Karpas-422 (cell line): ENCODE results near the gene SEC14L3. TPM values are rescaled to one million over a fixed set of nuclear protein-coding genes. Genes with fewer than 3 reads are reported as not detected.

Experiments
- DNase-seq: peaks from one replicate; pipeline ENCODE4 v3.0.0-alpha.2; 2015
- H2AFZ ChIP-seq: fragments of 200-600 bp; sonication (generic); 2 replicates; pipeline ENCODE4 v1.6.1; 2014; ENCODE audit warnings: antibody characterized with exemption, low read length, mixed read lengths
- H3K27ac ChIP-seq: fragments of 200-600 bp; sonication (generic); 2 replicates; pipeline ENCODE4 v1.5.1; 2014; ENCODE audit warnings: mild to moderate bottlenecking, low read length, moderate library complexity
- H3K27me3 ChIP-seq: fragments of 200-600 bp; sonication (generic); 2 replicates; pipeline ENCODE4 v1.6.1; 2014; ENCODE audit warnings: low read length, mixed read lengths
- H3K36me3 ChIP-seq: fragments of 200-600 bp; sonication (generic); 2 replicates; pipeline ENCODE4 v1.6.1; 2014; ENCODE audit warnings: low read length, mixed read lengths; ENCODE audit not compliant: insufficient read depth
- H3K4me1 ChIP-seq: fragments of 200-600 bp; sonication (generic); 2 replicates; pipeline ENCODE4 v1.6.1; 2014; ENCODE audit warnings: mild to moderate bottlenecking, low read length, mixed read lengths
- H3K4me2 ChIP-seq: fragments of 200-600 bp; sonication (generic); 2 replicates; pipeline ENCODE4 v1.6.1; 2014; ENCODE audit warnings: low read length, low read depth, mild to moderate bottlenecking; ENCODE audit not compliant: poor library complexity, severe bottlenecking
- H3K4me3 ChIP-seq: fragments of 200-600 bp; sonication (generic); 2 replicates; pipeline ENCODE4 v1.5.1; 2014; ENCODE audit warnings: mild to moderate bottlenecking, antibody characterized with exemption, low read length, mixed read lengths
- H3K79me2 ChIP-seq: fragments of 200-600 bp; sonication (generic); 2 replicates; pipeline ENCODE4 v1.6.1; 2014; ENCODE audit warnings: mild to moderate bottlenecking, low read length, mixed read lengths
- H3K9ac ChIP-seq: fragments of 200-600 bp; sonication (generic); 2 replicates; pipeline ENCODE4 v1.6.0; 2014; ENCODE audit warnings: low read length
- H3K9me2 ChIP-seq: fragments of 200-600 bp; sonication (generic), shearing (Covaris generic); replicated peaks from 2 replicates; pipeline ENCODE4 v1.6.0; 2014; ENCODE audit warnings: mild to moderate bottlenecking, low read length, moderate library complexity; ENCODE audit not compliant: insufficient read depth
- H3K9me3 ChIP-seq: fragments of 300-700, 200-600 bp; sonication (generic); 2 replicates; pipeline ENCODE4 v1.6.1; 2014; ENCODE audit warnings: low read length, mixed read lengths
- H4K20me1 ChIP-seq: fragments of 200-600 bp; sonication (generic); 2 replicates; pipeline ENCODE4 v1.6.1; 2014; ENCODE audit warnings: mild to moderate bottlenecking, antibody characterized with exemption, low read length, low read depth; ENCODE audit not compliant: insufficient read depth
- total RNA-seq: library from RNA; depleted of rRNA; stranded (reverse); fragments of >200 nt; shearing (Covaris generic); gene quantifications from 2 replicates; pipeline ENCODE4 v1.2.3, GENCODE V29; 2014; ENCODE audit warnings: low replicate concordance

The SEC14L3 gene
- total RNA-seq, 1 experiment from 2014 or later, result not detected

GRCh38 chr22:30435674-30436126 lies 36.1 kb downstream of the SEC14L3 start:
- Histone ChIP-seq H3K9ac (peak overlapping the region; percentile 72), H3K4me2 (peak overlapping the region; percentile 84), H3K4me1 (peaks cover 21% of the 10 kb centered on the region)

DNA sequence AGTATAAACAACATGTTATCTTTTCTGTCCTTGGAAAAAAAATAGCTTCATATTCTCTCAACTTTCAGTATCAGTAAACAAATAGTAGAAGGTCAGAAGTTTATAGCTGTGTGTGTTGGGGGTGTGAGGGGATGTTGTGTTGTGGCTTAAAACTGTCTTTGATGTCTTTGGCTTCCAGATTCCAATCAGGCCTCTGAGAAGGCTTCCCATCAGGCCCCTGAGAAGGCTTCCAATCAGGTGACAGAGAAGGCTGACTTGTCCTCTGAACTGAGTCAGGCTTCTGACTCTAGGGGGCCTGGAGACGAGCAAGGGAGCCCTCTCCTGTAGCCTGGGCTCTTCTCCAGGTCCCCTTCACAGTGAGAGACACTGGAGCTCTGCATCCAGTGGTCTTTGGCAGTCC lies 37.0 kb downstream of the SEC14L3 start:
- H3K9me2 ChIP-seq, result 0 out of 2 replicates have a peak, but pooled peaks cover 3% of the 10 kb centered on the region
- no peak for DNase-seq
- no peak overlapping the region for H2AFZ ChIP-seq
- H3K27me3 ChIP-seq, result no peaks in the 10 kb centered on the region
- peak overlapping the region; percentile 71 for H3K9ac ChIP-seq
- H4K20me1 ChIP-seq, result no peaks in the 10 kb centered on the region
- no peaks in the 10 kb centered on the region for H3K9me3 ChIP-seq
- H3K4me2 ChIP-seq, result peak overlapping the region; percentile 84
- H3K79me2 ChIP-seq, result no peaks in the 10 kb centered on the region
- peaks cover 10% of the 10 kb centered on the region; the same call in 1 of the 2 replicates for H3K36me3 ChIP-seq
- H3K27ac ChIP-seq, result peak overlapping the region; percentile 78
- H3K4me1 ChIP-seq, result peaks cover 21% of the 10 kb centered on the region
- H3K4me3 ChIP-seq, result peak overlapping the region; percentile 77

More at GRCh38 chr22:30435674-30436126, 36.1 kb downstream of the SEC14L3 start:
- Histone ChIP-seq H2AFZ (peak overlapping the region; percentile 55; the same call in 1 of the 2 replicates), H3K27me3 (no peaks in the 10 kb centered on the region), H3K27ac (peak overlapping the region; percentile 78), H3K9me3 (no peaks in the 10 kb centered on the region), H3K4me3 (peak overlapping the region; percentile 77), H3K9me2 (0 out of 2 replicates have a peak, but pooled peaks cover 3% of the 10 kb centered on the region), H4K20me1 (no peaks in the 10 kb centered on the region), H3K79me2 (no peaks in the 10 kb centered on the region), H3K36me3 (peaks cover 10% of the 10 kb centered on the region; the same call in 1 of the 2 replicates)
- peak; percentile 96 for DNase-seq

DNA sequence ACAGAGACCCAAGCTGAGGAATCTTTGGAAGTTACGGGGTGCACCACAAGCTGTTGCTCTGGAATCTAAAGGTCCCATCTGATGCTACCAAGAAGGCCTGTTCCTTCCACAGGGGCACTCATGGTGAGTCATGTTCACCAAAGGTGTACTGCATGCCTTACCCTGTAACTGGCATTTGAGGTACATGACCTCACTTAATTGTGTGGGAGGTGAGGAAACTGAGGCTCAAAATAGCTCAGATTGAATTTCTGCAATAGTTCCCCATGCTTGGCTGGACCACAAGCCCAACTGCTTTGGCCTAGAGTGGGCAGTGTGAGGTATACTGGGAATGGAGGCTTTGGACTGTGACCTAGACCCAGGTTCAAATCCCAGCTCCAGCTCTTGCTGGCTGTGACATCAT lies 38.0 kb downstream of the SEC14L3 start:
- Histone ChIP-seq H4K20me1 (no peaks in the 10 kb centered on the region), H3K9ac (no peak overlapping the region), H3K79me2 (no peaks in the 10 kb centered on the region), H3K9me2 (0 out of 2 replicates have a peak, but pooled peaks cover 3% of the 10 kb centered on the region), H3K4me1 (peaks cover 21% of the 10 kb centered on the region), H3K36me3 (peaks cover 10% of the 10 kb centered on the region; the same call in 1 of the 2 replicates), H3K9me3 (no peaks in the 10 kb centered on the region), H3K27me3 (no peaks in the 10 kb centered on the region), H2AFZ (no peak overlapping the region), H3K4me3 (no peak overlapping the region), H3K27ac (no peak overlapping the region), H3K4me2 (no peak overlapping the region)
- DNase-seq, result no peak

DNA sequence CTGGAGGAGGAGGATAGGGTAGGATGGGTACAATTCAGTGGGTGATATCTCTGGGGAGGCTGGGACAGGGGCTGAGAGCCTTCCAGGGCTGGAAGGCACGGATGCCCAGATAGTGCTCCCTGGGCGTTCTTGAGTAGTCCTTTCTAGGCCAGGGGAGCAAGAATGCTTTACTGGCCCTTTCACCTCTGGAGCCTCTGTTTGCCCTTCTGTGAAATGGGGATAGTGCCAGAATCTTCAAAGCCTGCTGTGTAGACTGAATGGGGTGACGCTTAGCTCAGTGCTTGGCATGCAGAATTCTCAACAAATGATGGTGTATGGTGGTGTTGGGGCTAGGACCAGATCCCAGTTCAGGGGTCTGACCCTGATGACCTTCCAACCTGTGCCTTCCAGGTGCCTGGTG lies 38.6 kb downstream of the SEC14L3 start:
- no peak overlapping the region for H3K9ac ChIP-seq
- no peak overlapping the region for H3K4me3 ChIP-seq

GRCh38 chr22:30432520-30432919 lies 39.3 kb downstream of the SEC14L3 start:
- Histone ChIP-seq H3K27ac (no peak overlapping the region), H3K9ac (no peak overlapping the region), H3K79me2 (peaks cover under 1% of the 10 kb centered on the region; the same call in 1 of the 2 replicates), H3K4me2 (no peak overlapping the region), H3K4me1 (peaks cover 21% of the 10 kb centered on the region), H3K27me3 (no peaks in the 10 kb centered on the region), H3K36me3 (peaks cover 18% of the 10 kb centered on the region), H3K4me3 (no peak overlapping the region), H2AFZ (no peak overlapping the region), H4K20me1 (no peaks in the 10 kb centered on the region), H3K9me2 (0 out of 2 replicates have a peak, but pooled peaks cover 3% of the 10 kb centered on the region), H3K9me3 (no peaks in the 10 kb centered on the region)
- no peak for DNase-seq

More for the DNA sequence above, 38.6 kb downstream of the SEC14L3 start:
- Histone ChIP-seq H4K20me1 (no peaks in the 10 kb centered on the region), H3K27me3 (no peaks in the 10 kb centered on the region), H3K4me1 (peaks cover 21% of the 10 kb centered on the region), H3K9me3 (no peaks in the 10 kb centered on the region), H3K4me2 (no peak overlapping the region), H3K79me2 (no peaks in the 10 kb centered on the region), H3K36me3 (peaks cover 14% of the 10 kb centered on the region), H3K9me2 (0 out of 2 replicates have a peak, but pooled peaks cover 3% of the 10 kb centered on the region), H2AFZ (no peak overlapping the region), H3K27ac (no peak overlapping the region)
- no peak for DNase-seq

GRCh38 chr22:30432096-30432495 lies 39.7 kb downstream of the SEC14L3 start:
- H3K9ac ChIP-seq, result no peak overlapping the region
- no peak overlapping the region for H3K4me2 ChIP-seq
- no peaks in the 10 kb centered on the region for H3K27me3 ChIP-seq
- no peaks in the 10 kb centered on the region for H3K9me3 ChIP-seq
- no peak overlapping the region for H3K27ac ChIP-seq
- H3K4me3 ChIP-seq, result no peak overlapping the region
- no peaks in the 10 kb centered on the region for H4K20me1 ChIP-seq
- H3K9me2 ChIP-seq, result 0 out of 2 replicates have a peak, but pooled peaks cover 2% of the 10 kb centered on the region
- H3K79me2 ChIP-seq, result peaks cover 4% of the 10 kb centered on the region
- peaks cover 22% of the 10 kb centered on the region for H3K36me3 ChIP-seq
- peaks cover 24% of the 10 kb centered on the region for H3K4me1 ChIP-seq
- DNase-seq, result no peak
- no peak overlapping the region for H2AFZ ChIP-seq

DNA sequence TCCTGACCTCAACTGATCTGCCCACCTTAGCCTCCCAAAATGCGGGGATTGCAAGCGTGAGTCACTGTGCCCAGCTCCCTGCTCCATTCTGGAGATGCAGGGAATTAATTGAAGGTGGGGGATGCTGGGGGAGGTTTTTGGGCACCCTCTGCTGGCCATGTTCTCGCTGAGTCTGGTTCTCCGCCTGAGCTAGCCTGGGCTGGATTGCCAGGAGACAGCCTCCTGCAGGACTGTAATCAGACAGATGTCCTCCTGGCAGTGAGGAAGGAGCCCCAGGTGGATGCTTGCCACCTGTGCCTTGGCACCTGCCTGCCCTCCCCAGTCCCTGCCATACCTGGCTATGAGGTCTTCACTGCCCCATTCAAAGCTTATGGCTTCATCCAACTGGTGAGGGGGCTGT lies 40.9 kb downstream of the SEC14L3 start:
- no peaks in the 10 kb centered on the region for H3K27me3 ChIP-seq
- H3K4me1 ChIP-seq, result peaks cover 29% of the 10 kb centered on the region
- no peaks in the 10 kb centered on the region for H3K9me2 ChIP-seq

DNA sequence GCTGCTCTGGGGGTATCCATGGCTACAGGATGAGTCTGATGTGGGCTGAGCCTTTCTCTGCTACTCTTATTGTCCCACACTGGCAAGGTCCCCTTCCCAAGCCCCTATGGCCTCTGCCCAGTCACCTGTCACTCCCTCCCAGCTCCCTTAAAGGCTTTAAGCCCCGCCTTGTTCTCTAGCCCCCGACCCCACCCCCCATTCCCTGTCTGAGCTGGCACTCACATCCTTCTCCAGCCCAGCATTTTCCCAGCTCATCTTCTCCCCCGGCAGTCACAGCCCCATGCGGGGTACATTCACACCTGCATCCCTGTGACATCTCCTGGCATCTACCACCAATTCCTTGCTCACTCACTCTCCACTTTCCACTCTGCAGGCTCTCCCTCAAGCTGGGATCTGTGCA lies 41.9 kb downstream of the SEC14L3 start:
- Histone ChIP-seq H3K27ac (no peak overlapping the region), H3K9me2 (no peaks in the 10 kb centered on the region), H2AFZ (no peak overlapping the region), H3K9me3 (no peaks in the 10 kb centered on the region), H3K79me2 (peaks cover 25% of the 10 kb centered on the region), H3K4me1 (peaks cover 23% of the 10 kb centered on the region), H3K36me3 (peaks cover 25% of the 10 kb centered on the region), H3K9ac (no peak overlapping the region), H3K4me3 (no peak overlapping the region), H3K4me2 (no peak overlapping the region), H3K27me3 (no peaks in the 10 kb centered on the region), H4K20me1 (no peaks in the 10 kb centered on the region)
- DNase-seq, result no peak

More for the DNA sequence above, 40.9 kb downstream of the SEC14L3 start:
- Histone ChIP-seq H3K9me3 (no peaks in the 10 kb centered on the region), H3K79me2 (peaks cover 16% of the 10 kb centered on the region), H3K4me3 (no peak overlapping the region), H3K36me3 (peaks cover 25% of the 10 kb centered on the region), H2AFZ (no peak overlapping the region), H3K4me2 (no peak overlapping the region), H3K27ac (no peak overlapping the region), H4K20me1 (no peaks in the 10 kb centered on the region), H3K9ac (no peak overlapping the region)
- DNase-seq, result no peak
